KOPT-K1 (cell line): ENCODE results near the gene TMEM178B.

ENCODE experiments used
- H3K27ac ChIP-seq: fragments of 200-600 bp; sonication (generic); 2 replicates; pipeline ENCODE4 v1.5.1; 2016; ENCODE audit warnings: antibody characterized with exemption, mild to moderate bottlenecking, low read depth, low read length; ENCODE audit not compliant: poor library complexity, severe bottlenecking
- H3K36me3 ChIP-seq: fragments of 200-600 bp; sonication (generic); 2 replicates; pipeline ENCODE4 v1.5.1; 2017; ENCODE audit warnings: antibody characterized with exemption, mild to moderate bottlenecking, low read length, moderate library complexity; ENCODE audit not compliant: insufficient read depth
- H3K9me3 ChIP-seq: fragments of 200-600 bp; sonication (generic); 2 replicates; pipeline ENCODE4 v1.5.1; 2017; ENCODE audit warnings: antibody characterized with exemption, low read length, mild to moderate bottlenecking; ENCODE audit not compliant: insufficient read depth, poor library complexity, severe bottlenecking

TMEM178B gene

DNA sequence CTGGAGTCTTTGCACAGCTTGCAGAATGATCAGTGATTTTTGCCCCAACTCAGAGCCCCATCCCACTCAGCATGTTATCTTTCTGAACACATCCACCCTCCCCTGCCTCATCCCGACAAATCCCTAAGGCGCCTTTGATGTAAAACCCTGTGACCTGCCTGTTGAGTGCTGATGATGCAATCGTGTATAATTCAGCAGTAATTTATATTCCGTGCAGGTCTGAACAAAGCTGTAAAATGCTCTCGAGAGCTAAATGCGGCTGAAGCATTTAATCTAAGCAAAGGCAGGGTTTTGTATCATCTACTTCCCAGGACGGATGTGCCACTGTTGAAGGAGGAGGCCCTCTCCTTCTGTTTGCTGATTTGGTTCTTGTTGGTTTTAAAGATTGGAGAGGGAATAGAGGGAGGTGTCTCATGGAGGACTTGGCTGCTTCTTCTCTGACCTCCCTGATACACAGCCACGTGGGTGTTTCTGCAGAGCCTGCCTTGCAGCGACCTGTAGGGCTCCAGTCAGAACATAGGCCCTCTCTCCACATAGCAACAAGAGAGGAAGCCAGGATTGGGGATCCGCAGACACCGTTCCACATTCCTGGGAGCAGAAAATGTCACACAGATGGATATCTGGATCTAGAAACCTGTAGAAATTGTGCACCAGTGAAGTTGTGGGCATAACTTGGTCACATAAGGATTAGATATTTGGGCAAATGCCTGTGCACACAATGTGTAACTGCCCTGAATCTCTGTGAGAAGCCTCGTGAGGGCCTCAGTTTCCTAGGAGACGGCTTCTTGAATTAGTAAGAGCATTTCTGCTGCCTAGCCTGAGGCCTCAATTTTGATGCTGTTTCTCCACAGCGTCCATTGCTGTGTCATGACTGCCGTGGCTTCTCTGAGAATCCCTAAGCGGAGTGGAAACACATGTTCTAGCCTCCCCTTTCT lies 387.2 kb downstream of the TMEM178B start:
- Histone ChIP-seq H3K9me3 (no peaks in the 10 kb centered on the region), H3K36me3 (no peaks in the 10 kb centered on the region), H3K27ac (no peak overlapping the region)

DNA sequence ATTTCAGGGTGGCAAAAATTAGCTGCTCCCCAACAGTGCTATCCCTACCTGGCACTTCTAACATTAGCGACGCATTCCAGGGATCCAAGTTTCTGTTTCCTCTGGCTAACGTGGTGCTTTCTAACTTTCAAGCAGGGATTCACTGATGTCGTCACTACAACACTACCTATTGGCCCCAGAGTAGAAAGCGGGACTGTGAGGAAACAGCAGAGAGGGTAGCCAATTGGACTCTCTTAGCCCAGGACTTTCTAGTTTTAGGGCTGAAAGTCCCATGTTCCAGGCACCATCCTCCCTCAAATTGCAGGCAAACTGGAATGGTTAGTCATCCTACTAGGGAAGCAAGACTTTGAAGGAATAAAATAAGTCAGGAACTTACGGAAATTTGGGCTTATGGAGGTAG lies 388.1 kb downstream of the TMEM178B start:
- no peaks in the 10 kb centered on the region for H3K9me3 ChIP-seq
- H3K36me3 ChIP-seq: no peaks in the 10 kb centered on the region
- no peak overlapping the region for H3K27ac ChIP-seq

DNA sequence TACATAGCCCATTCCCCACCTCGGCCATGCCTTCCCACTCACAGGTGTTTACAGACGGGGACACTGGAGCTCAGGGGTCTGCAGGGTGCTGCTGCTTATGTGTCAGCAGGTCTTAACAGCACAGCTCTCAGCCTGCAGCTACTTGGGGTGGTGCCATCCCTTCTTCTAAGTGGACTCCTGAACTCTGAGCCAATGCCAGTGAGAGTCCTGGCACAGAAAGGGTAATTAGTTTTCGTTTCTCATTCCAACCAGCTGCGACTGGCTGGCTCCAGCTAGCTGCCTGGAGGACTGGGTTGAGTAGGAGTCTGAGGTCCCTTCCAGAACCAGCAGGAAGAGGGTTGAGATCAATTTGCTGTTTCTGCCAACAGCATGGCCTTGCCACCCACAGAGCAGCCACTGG lies 389.1 kb downstream of the TMEM178B start:
- Histone ChIP-seq H3K36me3 (no peaks in the 10 kb centered on the region), H3K27ac (no peak overlapping the region), H3K9me3 (no peaks in the 10 kb centered on the region)

DNA sequence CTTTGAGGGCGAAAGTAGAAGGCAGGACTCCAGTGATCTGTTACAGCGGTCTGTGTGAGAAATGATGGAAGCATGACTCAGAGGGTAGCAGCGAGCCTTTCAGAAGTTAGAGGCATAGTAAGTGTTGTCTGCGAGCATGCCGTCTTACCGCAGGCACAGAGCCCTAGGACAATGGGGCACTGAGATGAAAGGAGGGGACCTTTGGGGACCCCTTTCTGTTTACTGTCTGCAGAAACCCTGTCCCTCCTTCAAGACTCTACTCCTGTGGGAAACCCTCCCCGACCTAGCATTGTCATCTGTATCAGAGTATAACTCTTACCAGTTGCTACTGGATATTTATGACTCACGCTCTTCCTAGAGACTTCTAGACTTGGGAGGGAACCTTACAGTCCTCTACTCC lies 390.1 kb downstream of the TMEM178B start:
- Histone ChIP-seq H3K9me3 (no peaks in the 10 kb centered on the region), H3K27ac (no peak overlapping the region), H3K36me3 (no peaks in the 10 kb centered on the region)

DNA sequence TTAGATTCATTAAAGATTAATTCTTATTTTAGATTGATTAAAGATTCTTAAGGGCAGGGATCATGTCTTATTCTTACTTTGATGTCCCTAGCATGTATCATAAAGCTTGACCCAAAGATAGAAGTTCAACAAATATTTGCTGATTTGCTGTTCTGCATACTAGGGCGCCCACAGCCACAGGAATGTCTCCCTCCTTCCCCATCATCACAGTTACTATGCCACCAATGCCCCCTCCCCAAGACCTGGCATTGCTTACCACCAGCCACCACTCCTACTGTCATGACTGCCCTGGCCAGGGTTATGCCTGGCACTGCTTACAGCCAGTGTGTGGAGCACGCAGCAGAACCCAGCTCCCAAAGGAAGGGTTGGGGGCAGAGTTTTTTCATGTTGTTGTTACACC lies 390.7 kb downstream of the TMEM178B start:
- H3K27ac ChIP-seq: no peak overlapping the region

DNA sequence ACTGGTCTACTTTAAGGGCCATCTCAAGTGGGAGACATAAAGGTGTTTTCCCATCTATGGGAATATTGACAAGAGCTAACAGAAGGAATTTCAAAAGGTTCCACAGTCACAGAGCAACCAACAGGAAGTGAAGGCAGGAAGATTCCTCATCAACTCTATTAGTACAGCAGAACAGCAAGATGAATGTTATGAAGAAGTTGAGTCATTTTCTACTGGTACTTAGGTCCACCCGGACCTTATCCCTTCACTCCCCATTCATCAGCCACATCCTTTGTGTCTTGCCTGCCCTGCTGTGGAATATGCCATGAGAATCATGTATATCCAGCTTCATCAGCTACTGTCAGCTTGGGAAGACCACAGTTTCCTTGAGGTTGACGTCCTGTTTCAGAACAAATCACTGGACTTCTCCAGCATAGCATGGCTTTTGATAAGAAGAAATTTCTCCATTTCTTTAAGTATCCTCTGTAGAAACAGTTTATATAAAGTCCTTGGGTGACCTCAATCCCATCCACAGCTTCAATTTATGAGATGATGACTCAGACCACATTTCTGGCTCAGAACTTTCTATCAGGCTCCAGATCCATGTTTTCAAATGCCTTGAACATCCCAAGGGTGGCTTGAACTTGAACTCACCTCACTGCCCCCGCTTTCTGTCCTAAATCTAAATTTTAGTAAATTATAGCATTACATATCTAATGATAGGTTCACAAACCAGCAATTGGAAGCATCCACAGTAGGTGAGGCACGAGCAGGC lies 392.5 kb downstream of the TMEM178B start:
- Histone ChIP-seq H3K36me3 (no peaks in the 10 kb centered on the region), H3K27ac (no peak overlapping the region), H3K9me3 (no peaks in the 10 kb centered on the region)

More for the DNA sequence above, 390.7 kb downstream of the TMEM178B start:
- no peaks in the 10 kb centered on the region for H3K36me3 ChIP-seq
- no peaks in the 10 kb centered on the region for H3K9me3 ChIP-seq

DNA sequence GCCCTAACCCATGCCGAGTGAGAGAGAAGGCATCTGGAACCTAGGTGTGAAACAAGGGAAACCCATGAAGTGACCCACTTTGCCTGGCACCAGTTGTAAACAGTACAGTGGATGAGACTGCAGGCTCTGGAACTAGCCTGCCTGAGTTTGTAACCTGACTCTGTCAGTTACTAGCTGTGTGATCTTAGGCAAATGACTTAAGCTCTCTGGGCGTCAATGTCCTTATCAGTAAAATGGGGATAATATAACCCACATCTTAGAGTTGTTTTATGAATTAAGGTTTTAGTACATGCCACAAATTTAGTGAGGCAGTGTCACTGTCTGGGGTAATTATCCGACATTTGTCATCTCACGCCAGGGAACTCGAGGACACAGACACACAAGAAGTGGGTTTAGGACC lies 394.5 kb downstream of the TMEM178B start:
- Histone ChIP-seq H3K27ac (no peak overlapping the region), H3K9me3 (no peaks in the 10 kb centered on the region)

DNA sequence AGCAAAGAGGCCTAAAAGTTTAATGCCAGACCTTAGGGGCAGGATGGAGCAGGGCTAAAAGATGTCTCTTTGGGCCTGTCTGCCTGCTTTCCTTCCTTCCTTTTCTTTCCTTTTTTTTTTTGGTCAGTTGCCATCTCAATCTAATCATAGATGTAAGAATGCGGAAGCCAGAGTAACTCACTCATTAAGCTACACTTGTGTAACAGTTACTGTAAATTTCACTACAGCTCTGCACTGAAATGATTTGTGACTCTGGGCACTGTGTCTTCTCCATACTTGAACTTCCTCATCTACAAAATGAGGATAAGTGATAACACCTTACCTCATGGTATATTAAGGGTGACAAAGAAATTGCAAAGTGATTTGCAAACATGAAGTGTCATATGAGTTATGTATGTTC lies 401.8 kb downstream of the TMEM178B start:
- Histone ChIP-seq H3K36me3 (no peaks in the 10 kb centered on the region), H3K27ac (no peak overlapping the region), H3K9me3 (no peaks in the 10 kb centered on the region)

More for the DNA sequence above, 394.5 kb downstream of the TMEM178B start:
- H3K36me3 ChIP-seq: no peaks in the 10 kb centered on the region

DNA sequence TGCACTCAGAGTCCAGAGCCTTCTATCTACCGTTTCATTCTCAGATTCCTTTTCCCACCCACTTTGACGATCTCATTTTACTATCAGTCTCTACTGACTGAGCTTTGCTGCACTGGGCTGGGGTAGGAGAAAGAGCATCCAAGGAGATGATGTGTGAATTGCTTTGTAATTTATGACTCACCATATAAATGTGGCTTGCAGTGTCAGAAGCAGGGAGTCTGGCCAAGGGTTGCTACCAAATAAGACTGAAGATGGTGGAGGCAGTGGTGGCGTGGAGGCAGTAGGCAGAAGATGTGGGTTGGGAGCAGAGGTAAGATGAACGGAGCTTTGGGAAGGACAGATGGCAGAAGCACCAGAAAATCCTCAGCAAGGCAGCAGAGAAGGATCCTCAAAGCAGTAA lies 404.0 kb downstream of the TMEM178B start:
- H3K36me3 ChIP-seq: no peaks in the 10 kb centered on the region
- H3K27ac ChIP-seq: no peak overlapping the region
- no peaks in the 10 kb centered on the region for H3K9me3 ChIP-seq

DNA sequence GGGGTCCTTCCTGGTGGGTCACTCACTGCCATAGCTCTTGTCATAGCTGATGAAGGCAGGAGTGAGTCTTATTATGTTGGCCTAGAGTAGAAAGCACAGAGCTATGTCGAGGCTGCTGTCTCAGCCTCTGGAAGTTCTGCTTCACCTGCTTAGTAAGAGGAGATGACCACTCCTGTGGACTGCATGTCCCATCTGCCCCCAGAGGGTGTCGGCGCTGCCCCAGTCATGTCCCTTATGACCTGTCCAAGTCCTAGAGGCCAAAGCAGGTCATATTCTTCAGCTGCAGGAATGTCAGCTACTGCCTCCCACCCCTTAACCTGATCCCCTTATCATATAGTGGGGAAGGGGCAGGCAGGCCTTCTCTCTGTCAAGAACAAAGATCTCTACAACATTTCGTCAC lies 405.0 kb downstream of the TMEM178B start:
- no peaks in the 10 kb centered on the region for H3K9me3 ChIP-seq
- no peak overlapping the region for H3K27ac ChIP-seq
- H3K36me3 ChIP-seq: no peaks in the 10 kb centered on the region

DNA sequence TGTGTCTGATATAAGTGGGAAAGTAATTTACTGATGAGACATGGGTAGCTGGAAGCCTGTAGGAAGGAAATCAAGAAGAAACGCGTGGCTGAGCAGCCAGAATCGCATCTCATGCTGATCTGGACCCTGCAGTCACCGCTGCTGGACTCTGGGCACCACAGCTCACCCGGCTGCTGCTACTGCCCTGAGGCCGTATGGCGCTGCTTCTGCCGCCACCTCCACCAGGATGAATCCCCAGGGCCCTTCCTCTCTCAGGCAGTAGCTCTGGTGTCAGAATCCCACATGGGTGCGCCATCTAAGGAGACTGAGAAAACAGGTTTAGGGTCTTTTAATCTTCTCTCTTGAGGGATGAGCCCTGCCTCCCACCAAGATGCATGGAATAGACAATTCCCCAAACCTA lies 407.1 kb downstream of the TMEM178B start:
- Histone ChIP-seq H3K27ac (no peak overlapping the region), H3K9me3 (no peaks in the 10 kb centered on the region), H3K36me3 (no peaks in the 10 kb centered on the region)

DNA sequence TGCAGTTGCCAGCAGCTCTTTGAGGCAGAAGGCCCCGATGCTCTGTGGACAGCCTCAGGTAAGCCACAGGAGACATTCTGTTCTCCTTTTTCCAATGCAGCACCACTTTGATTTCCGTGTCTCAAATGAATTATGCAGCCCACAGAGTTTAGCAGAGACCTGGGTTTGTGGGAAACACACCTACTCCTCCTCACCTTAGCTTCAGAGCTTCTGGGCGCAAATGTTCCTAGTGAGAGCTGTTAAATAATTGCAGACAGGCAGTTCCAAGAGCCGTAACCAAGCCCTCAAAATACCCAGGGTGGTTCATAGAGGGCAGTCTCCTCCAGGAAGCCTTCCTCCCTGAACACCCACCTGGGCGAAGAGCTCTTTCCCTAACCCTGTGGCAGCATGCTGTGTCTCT lies 408.1 kb downstream of the TMEM178B start:
- Histone ChIP-seq H3K9me3 (no peaks in the 10 kb centered on the region), H3K27ac (no peak overlapping the region), H3K36me3 (no peaks in the 10 kb centered on the region)

DNA sequence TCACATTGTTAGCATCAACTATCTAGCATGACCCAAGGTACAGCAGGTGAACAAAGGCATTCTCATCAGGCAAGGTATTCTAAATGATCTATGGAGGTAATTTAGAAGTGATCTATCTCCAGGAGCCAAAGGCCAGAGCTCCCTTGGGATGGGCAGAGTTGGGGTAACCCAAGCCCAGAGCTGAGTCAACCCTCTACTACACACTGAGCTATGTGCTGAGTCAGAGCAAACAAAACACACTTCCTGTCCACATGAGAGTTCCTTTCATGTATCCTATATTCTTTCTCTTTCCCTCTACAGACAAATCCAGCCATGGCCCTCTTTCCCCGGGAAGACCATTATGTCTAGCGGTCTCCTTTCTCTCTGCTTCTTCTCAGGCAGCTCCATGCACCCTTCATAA lies 409.2 kb downstream of the TMEM178B start:
- no peaks in the 10 kb centered on the region for H3K9me3 ChIP-seq
- H3K27ac ChIP-seq: no peak overlapping the region
- H3K36me3 ChIP-seq: no peaks in the 10 kb centered on the region

DNA sequence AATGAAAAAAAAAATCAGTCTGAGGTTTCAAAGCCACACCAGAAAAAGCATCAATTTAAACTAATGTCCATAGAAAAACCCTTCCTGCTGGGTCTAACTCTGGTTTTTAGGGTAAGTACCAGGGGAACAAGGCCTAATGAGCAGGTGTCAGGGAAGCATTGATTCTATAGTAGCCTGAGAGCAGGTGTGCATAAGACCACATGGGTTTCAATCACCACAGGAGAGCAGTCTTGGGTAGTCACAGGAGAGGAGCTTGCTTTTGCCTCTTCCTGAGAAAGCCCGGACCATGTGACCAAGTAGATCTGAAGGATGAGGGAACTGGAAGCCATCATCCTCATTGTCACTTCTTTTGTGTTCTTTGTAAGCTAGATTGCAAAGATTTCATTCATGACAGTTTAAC lies 411.0 kb downstream of the TMEM178B start:
- Histone ChIP-seq H3K27ac (no peak overlapping the region), H3K9me3 (no peaks in the 10 kb centered on the region), H3K36me3 (no peaks in the 10 kb centered on the region)

DNA sequence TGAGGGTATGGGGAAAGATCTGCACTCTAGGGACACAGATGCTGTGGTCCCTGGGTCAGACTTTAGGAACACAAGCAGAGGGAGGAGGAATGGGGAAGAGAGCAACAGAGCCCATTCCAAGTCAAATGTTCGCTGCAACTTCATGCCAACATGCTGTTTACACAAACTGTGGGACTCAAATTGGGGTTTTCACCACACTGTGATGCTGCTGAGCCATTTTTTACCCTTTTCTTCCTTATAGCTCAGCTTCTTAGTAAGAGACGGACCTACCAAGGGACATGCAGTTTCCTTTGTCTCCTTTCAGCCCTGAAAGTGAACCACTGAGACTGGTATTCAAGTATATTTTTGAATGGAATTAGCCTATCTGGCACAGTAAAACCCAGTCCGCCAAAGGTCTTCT lies 413.1 kb downstream of the TMEM178B start:
- H3K9me3 ChIP-seq: no peaks in the 10 kb centered on the region
- H3K36me3 ChIP-seq: no peaks in the 10 kb centered on the region
- H3K27ac ChIP-seq: no peak overlapping the region
